Activated CD8-positive, alpha-beta memory T cell treated with anti-CD3 and anti-CD28 coated beads, Interleukin-2, amount 10 ng/mL, durations not matched to agents 7 days and 5 days (primary cell): ENCODE data around the gene ZSWIM8. TPM values are rescaled to one million over a fixed set of nuclear protein-coding genes. Genes with fewer than 3 reads are reported as not detected.
A peak's percentile ranks its signal among the peaks of the same experiment; 100 is the strongest.
"Not testable (repeated sequence)": the region's sequence is repeated elsewhere in the genome, so short reads cannot be mapped to it uniquely, and the experiment has no call there.

Source experiments
- ATAC-seq: fragments of 150-1000 bp; cut with Tn5 transposase; one replicate; pipeline ENCODE4 v1.10.0; 2021; ENCODE audit warnings: moderate library complexity
- CTCF ChIA-PET: fragments of 350-600 bp; sonication (Branson Sonifier 250); formaldehyde crosslinking; loops from one replicate; lab custom pipeline; 2021; ENCODE audit warnings: antibody characterized with exemption; lab: Charles Lee
- DNase-seq: peaks from one replicate; pipeline ENCODE4 v3.0.0-alpha.2; 2020
- H3K27ac Mint-ChIP-seq: one replicate; pipeline ENCODE4 v1.8.0; 2021; ENCODE audit warnings: mild to moderate bottlenecking, mixed read lengths
- H3K27me3 Mint-ChIP-seq: one replicate; pipeline ENCODE4 v1.8.0; 2021; ENCODE audit warnings: mixed read lengths
- H3K36me3 Mint-ChIP-seq: one replicate; pipeline ENCODE4 v1.8.0; 2021; ENCODE audit warnings: mild to moderate bottlenecking, mixed read lengths
- H3K4me1 Mint-ChIP-seq: one replicate; pipeline ENCODE4 v1.8.0; 2021; ENCODE audit warnings: mixed read lengths
- H3K4me3 Mint-ChIP-seq: one replicate; pipeline ENCODE4 v1.8.0; 2021; ENCODE audit warnings: mild to moderate bottlenecking, moderate library complexity, mixed read lengths
- H3K9me3 Mint-ChIP-seq: one replicate; pipeline ENCODE4 v1.8.0; 2022; ENCODE audit warnings: low read depth, mixed read lengths
- total RNA-seq, 2 experiments: library from RNA; stranded (reverse); gene quantifications; one replicate each; pipeline ENCODE4 v1.2.3, GENCODE V29; 2021

Gene ZSWIM8, protein sequence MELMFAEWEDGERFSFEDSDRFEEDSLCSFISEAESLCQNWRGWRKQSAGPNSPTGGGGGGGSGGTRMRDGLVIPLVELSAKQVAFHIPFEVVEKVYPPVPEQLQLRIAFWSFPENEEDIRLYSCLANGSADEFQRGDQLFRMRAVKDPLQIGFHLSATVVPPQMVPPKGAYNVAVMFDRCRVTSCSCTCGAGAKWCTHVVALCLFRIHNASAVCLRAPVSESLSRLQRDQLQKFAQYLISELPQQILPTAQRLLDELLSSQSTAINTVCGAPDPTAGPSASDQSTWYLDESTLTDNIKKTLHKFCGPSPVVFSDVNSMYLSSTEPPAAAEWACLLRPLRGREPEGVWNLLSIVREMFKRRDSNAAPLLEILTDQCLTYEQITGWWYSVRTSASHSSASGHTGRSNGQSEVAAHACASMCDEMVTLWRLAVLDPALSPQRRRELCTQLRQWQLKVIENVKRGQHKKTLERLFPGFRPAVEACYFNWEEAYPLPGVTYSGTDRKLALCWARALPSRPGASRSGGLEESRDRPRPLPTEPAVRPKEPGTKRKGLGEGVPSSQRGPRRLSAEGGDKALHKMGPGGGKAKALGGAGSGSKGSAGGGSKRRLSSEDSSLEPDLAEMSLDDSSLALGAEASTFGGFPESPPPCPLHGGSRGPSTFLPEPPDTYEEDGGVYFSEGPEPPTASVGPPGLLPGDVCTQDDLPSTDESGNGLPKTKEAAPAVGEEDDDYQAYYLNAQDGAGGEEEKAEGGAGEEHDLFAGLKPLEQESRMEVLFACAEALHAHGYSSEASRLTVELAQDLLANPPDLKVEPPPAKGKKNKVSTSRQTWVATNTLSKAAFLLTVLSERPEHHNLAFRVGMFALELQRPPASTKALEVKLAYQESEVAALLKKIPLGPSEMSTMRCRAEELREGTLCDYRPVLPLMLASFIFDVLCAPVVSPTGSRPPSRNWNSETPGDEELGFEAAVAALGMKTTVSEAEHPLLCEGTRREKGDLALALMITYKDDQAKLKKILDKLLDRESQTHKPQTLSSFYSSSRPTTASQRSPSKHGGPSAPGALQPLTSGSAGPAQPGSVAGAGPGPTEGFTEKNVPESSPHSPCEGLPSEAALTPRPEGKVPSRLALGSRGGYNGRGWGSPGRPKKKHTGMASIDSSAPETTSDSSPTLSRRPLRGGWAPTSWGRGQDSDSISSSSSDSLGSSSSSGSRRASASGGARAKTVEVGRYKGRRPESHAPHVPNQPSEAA (N-terminal part only)
- total RNA-seq = 10 to 100 TPM; 73.6 to 83.7 TPM

DNA sequence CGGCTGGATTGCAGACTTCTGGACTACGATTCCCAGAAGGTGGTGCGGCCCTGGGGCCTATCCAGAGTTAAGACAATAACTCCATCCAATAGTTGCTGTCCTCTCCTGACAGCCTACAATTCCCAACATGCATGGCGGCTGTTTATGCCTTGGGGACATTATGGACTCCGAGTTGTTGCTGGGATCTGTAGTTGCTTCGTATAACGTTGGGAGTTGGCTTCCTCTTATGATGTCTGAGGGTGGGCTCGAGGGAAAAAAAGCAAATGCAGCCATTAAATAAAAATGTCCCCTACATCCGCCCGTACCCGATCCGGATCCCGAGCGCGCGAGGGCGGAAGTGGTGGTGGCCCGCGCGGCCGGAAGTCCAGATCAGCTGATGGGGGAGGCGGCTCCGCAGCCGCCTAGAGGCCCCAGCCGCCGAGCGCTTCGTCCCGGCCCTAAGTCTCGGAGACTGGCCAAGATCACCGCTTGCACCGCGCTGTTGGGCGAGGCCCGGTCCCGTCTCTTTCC is at the start of gene ZSWIM8:
TSS of gene ZSWIM8 (plus strand) at position 396 of the 510 bp plus-strand sequence. CDS start 273 bp downstream, outside the sequence.
- peak within 1 kb of the TSS; percentile 94 for H3K4me3 Mint-ChIP-seq
- CTCF ChIA-PET = interaction anchor here (1.6 to 1.8 kb wide), 2 partner anchors 10 to 20 kb away, joined by 4 to 5 read pairs; no protein-coding TSS in a partner anchor
- ATAC-seq = peak; percentile 87
- H3K36me3 Mint-ChIP-seq = peaks cover 10% of the 10 kb centered on the region
- peak; percentile 93 for DNase-seq
- H3K4me1 Mint-ChIP-seq = peaks cover 45% of the 10 kb centered on the region
- no peaks in the 10 kb centered on the region for H3K27me3 Mint-ChIP-seq
- H3K27ac Mint-ChIP-seq = peak within 1 kb of the TSS; percentile 98
- no peaks in the 10 kb centered on the region for H3K9me3 Mint-ChIP-seq

- H3K36me3 Mint-ChIP-seq, H3K4me3 Mint-ChIP-seq, H3K9me3 Mint-ChIP-seq, H3K27ac Mint-ChIP-seq, H3K27me3 Mint-ChIP-seq, CTCF ChIA-PET, DNase-seq, ATAC-seq: not testable (repeated sequence)
- peaks cover 26% of the 10 kb centered on the region for H3K4me1 Mint-ChIP-seq
These were observed 44.7 kb upstream of the ZSWIM8 start for GRCh38 chr10:73740501-73741254.

- no peak for ATAC-seq
- H3K27ac Mint-ChIP-seq = peak overlapping the region; percentile 100
- no peaks in the 10 kb centered on the region for H3K9me3 Mint-ChIP-seq
- H3K36me3 Mint-ChIP-seq = peaks cover 12% of the 10 kb centered on the region
- CTCF ChIA-PET = interaction anchor here (1.2 to 4.4 kb wide), 2 partner anchors 8 to 12 kb away, joined by 4 to 18 read pairs; no protein-coding TSS in a partner anchor
- no peaks in the 10 kb centered on the region for H3K27me3 Mint-ChIP-seq
- H3K4me1 Mint-ChIP-seq = peaks cover 36% of the 10 kb centered on the region
- DNase-seq = no peak
- H3K4me3 Mint-ChIP-seq = no peak overlapping the region
These were observed 43.0 kb upstream of the ZSWIM8 start for GRCh38 chr10:73742454-73742734.

- CTCF ChIA-PET = interaction anchor here (0.6 to 4.4 kb wide), 9 partner anchors 8 to 38 kb away, joined by 3 to 18 read pairs (median 3); partner anchors contain the start of gene CHCHD1
- peak overlapping the region; percentile 100 for H3K27ac Mint-ChIP-seq
- ATAC-seq (no peak), DNase-seq (no peak)
- H3K4me1 Mint-ChIP-seq = peaks cover 36% of the 10 kb centered on the region
- H3K27me3 Mint-ChIP-seq = no peaks in the 10 kb centered on the region
- peak overlapping the region; percentile 99 for H3K4me3 Mint-ChIP-seq
- peaks cover 15% of the 10 kb centered on the region for H3K36me3 Mint-ChIP-seq
- no peaks in the 10 kb centered on the region for H3K9me3 Mint-ChIP-seq
These were observed 42.0 kb upstream of the ZSWIM8 start for GRCh38 chr10:73743327-73743904.

- peak within 1 kb of the TSS; percentile 99 for H3K4me3 Mint-ChIP-seq
- peaks cover 18% of the 10 kb centered on the region for H3K36me3 Mint-ChIP-seq
- CTCF ChIA-PET = interaction anchor here (0.7 to 4.4 kb wide), 13 partner anchors 9 to 38 kb away, joined by 3 to 18 read pairs (median 4); partner anchors contain the start of gene CHCHD1
- H3K4me1 Mint-ChIP-seq = peaks cover 40% of the 10 kb centered on the region
- H3K27me3 Mint-ChIP-seq = no peaks in the 10 kb centered on the region
- ATAC-seq = peak; percentile 95
- H3K9me3 Mint-ChIP-seq = no peaks in the 10 kb centered on the region
- H3K27ac Mint-ChIP-seq = peak within 1 kb of the TSS; percentile 100
- DNase-seq = peak; percentile 98
These were observed 41.3 kb upstream of the ZSWIM8 start, which contains the start of gene SEC24C for GRCh38 chr10:73743905-73744663. TSS of gene SEC24C (plus strand) at chr10:73744372. CDS start at chr10:73746833, 2,461 bp downstream.

DNA sequence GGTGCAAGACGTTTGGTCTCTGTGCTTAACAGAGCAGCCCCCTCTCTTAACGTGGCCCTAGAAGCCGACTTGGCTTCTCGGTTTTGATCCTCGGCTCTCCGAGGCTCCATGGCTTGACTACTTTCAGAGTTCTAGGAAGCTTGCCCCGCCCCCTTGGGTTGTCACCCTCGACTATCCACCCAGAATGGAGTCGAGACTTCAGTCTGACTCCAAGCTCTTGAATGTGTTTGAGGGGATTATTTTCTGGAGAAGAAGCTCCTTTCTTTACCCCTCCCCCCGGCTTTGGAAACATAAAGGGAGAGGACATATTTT is 40.8 kb upstream of the ZSWIM8 start:
- H3K27me3 Mint-ChIP-seq = no peaks in the 10 kb centered on the region
- H3K4me3 Mint-ChIP-seq = peak overlapping the region; percentile 99
- peak overlapping the region; percentile 100 for H3K27ac Mint-ChIP-seq
- peak; percentile 38 for ATAC-seq
- peaks cover 43% of the 10 kb centered on the region for H3K4me1 Mint-ChIP-seq
- H3K36me3 Mint-ChIP-seq = peaks cover 20% of the 10 kb centered on the region
- no peaks in the 10 kb centered on the region for H3K9me3 Mint-ChIP-seq
- CTCF ChIA-PET = interaction anchor here (0.8 to 4.4 kb wide), 8 partner anchors 10 to 37 kb away, joined by 3 to 18 read pairs (median 4); partner anchors contain the start of gene CHCHD1
- DNase-seq = peak; percentile 78

GRCh38 chr10:73746721-73747120 is 38.7 kb upstream of the ZSWIM8 start:
- no peak for ATAC-seq
- DNase-seq = no peak
- Mint-ChIP-seq H3K4me1 (peaks cover 55% of the 10 kb centered on the region), H3K36me3 (peaks cover 31% of the 10 kb centered on the region), H3K4me3 (peak overlapping the region; percentile 62), H3K27me3 (no peaks in the 10 kb centered on the region), H3K27ac (peak overlapping the region; percentile 67), H3K9me3 (no peaks in the 10 kb centered on the region)
- CTCF ChIA-PET = interaction anchor here (0.7 to 4.4 kb wide), 2 partner anchors 16 to 24 kb away, joined by 4 to 18 read pairs; no protein-coding TSS in a partner anchor

DNA sequence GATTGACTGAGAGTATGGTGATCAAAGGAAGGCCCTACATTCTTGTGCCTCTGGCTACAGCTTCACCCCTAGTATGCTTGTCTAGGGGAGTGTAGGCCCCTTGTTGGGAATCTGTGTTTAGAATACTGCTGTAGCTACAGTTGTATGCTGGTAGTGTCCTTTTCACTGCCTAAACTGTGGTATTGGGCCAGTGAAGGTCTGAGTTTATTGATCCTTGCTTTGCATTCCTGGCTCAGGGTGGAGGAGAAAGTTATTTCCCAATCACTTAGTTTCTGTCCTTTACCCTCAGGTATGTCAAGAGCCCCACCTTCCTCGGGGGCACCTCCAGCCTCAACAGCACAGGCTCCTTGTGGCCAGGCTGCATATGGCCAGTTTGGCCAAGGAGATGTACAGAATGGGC is 34.6 kb upstream of the ZSWIM8 start:
- DNase-seq (no peak), ATAC-seq (no peak)
- H3K27me3 Mint-ChIP-seq = no peaks in the 10 kb centered on the region
- H3K36me3 Mint-ChIP-seq = peaks cover 50% of the 10 kb centered on the region
- no peaks in the 10 kb centered on the region for H3K9me3 Mint-ChIP-seq
- H3K27ac Mint-ChIP-seq = no peak overlapping the region
- no peak overlapping the region for H3K4me3 Mint-ChIP-seq
- CTCF ChIA-PET = no interaction called here
- peaks cover 32% of the 10 kb centered on the region for H3K4me1 Mint-ChIP-seq

DNA sequence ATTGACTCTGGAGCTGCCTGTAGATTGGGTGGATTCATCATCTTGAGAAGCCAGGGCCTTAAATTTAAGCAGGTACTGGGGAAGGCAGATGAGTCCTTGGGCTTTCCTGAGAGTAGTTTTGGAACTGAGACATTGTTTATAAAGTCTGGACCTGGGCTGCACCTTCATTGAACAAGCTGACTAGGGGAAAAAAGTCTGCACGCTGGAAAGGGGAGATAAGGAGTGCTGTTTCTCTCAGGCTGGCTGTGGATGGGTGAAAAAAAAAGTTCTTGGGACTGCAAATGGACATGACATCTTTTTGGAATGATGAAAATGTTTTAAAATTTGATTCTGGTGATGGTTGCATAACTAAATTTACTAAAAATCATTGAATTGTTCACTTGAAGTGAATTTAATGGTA is 29.2 kb upstream of the ZSWIM8 start:
- ATAC-seq (no peak), DNase-seq (no peak)
- H3K9me3 Mint-ChIP-seq = no peaks in the 10 kb centered on the region
- peaks cover 48% of the 10 kb centered on the region for H3K4me1 Mint-ChIP-seq
- H3K27me3 Mint-ChIP-seq = no peaks in the 10 kb centered on the region
- CTCF ChIA-PET = interaction anchor here (1.0 to 4.8 kb wide), 2 partner anchors 11 to 16 kb away, joined by 4 to 28 read pairs; a partner anchor contains a TSS
- peaks cover 54% of the 10 kb centered on the region for H3K36me3 Mint-ChIP-seq
- peak overlapping the region; percentile 38 for H3K27ac Mint-ChIP-seq
- H3K4me3 Mint-ChIP-seq = no peak overlapping the region

DNA sequence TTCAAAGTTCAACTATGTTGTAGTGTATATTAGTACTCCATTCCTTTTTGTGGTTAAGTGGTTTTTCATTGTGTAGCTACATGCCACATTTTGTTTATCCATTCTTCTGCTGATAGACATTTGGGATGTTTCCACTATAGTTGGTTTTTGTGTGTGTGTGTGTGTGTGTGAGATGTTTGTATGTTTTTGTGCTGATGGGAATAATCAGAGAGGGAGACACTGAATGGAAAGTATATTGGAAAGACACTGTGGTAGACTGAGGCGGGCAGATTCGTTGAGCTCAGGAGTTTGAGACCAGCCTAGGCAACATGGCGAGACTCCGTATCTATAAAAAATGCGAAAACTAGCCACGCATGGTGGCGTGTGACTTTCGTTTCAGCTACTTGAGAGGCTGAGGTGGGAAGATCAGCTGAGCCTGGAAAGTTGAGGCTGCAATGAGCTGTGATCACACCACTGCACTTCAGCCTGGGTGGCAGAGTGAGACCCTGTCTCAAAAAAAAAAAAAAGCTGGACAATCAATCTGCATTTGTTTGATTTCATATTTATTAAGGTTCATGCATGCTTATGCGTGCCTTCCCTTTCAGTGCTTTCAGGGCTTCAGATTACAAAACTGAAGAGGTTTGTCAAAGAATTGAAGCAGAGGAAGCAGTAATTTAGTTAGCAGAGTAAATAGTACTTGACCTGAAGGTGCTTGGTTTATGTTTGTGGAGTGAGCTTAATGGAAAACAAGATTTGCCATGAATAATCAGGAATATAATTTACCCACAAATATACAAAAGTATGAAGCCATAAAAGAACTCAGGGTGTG is 26.5 kb upstream of the ZSWIM8 start:
- peak; percentile 51 for DNase-seq

More for the DNA sequence above, 26.5 kb upstream of the ZSWIM8 start:
- peaks cover 56% of the 10 kb centered on the region for H3K36me3 Mint-ChIP-seq
- peaks cover 70% of the 10 kb centered on the region for H3K4me1 Mint-ChIP-seq
- peak overlapping the region; percentile 56 for H3K4me3 Mint-ChIP-seq
- no peaks in the 10 kb centered on the region for H3K27me3 Mint-ChIP-seq
- no peaks in the 10 kb centered on the region for H3K9me3 Mint-ChIP-seq
- ATAC-seq = peak; percentile 34
- peak overlapping the region; percentile 84 for H3K27ac Mint-ChIP-seq
- CTCF ChIA-PET = interaction anchor here (1.0 to 4.8 kb wide), 5 partner anchors 9 to 114 kb away, joined by 4 to 28 read pairs (median 7); partner anchors contain the start of gene SEC24C
